Muscle of leg (tissue), 11 donors: Measurements from ENCODE around the gene SLC20A1. TPM values are rescaled to one million over a fixed set of nuclear protein-coding genes. Genes with fewer than 3 reads are reported as not detected.
"Not testable (repeated sequence)": the region's sequence is repeated elsewhere in the genome, so short reads cannot be mapped to it uniquely, and the experiment has no call there.

Experiments used
- DNase-seq: peaks from one replicate; pipeline ENCODE4 v3.0.0; 2013
- H3K27ac ChIP-seq: one replicate; pipeline ENCODE4 v1.5.1; 2013; ENCODE audit warnings: mild to moderate bottlenecking, low read length, control low read depth
- H3K27me3 ChIP-seq: one replicate; pipeline ENCODE4 v1.6.1; 2013; ENCODE audit warnings: low read length; ENCODE audit not compliant: control insufficient read depth, insufficient read depth
- H3K36me3 ChIP-seq: one replicate; pipeline ENCODE4 v1.6.1; 2013; ENCODE audit warnings: low read length; ENCODE audit not compliant: control insufficient read depth, insufficient read depth
- H3K4me1 ChIP-seq: one replicate; pipeline ENCODE4 v1.6.1; 2013; ENCODE audit warnings: low read length; ENCODE audit not compliant: control insufficient read depth, insufficient read depth
- H3K4me3 ChIP-seq: one replicate; pipeline ENCODE4 v1.5.1; 2013; ENCODE audit warnings: low read length, control low read depth
- H3K9me3 ChIP-seq: replicated peaks from 2 replicates; pipeline ENCODE4 v1.6.1; 2013; ENCODE audit warnings: low read depth, low read length; ENCODE audit not compliant: control insufficient read depth
- WGBS: methylation state at CpG from one replicate; pipeline ENCODE4 v1.1.5; 2013; ENCODE audit warnings: missing lambda C conversion rate; ENCODE audit not compliant: insufficient coverage; 5-methylcytosine and 5-hydroxymethylcytosine counted together
- polyA plus RNA-seq, 8 donors: library from polyadenylated mRNA; unstranded; fragments of 120-200 nt; gene quantifications; one replicate each; pipeline versions ENCODE4 v1.2.1 to v1.2.3, GENCODE V29; 2013; ENCODE audit warnings: inconsistent platforms in 1 of 8, low replicate concordance in 1 of 8; ENCODE audit not compliant: insufficient read length in 8 of 8, insufficient read depth in 1 of 8
- total RNA-seq: library from RNA; stranded (reverse); fragments of 120-200 nt; gene quantifications from one replicate; pipeline ENCODE4 v1.2.4, GENCODE V29; 2013

Gene SLC20A1
- total and polyA plus RNA-seq, 9 donors: 17.6 to 27.6 (median 21.5) TPM

DNA sequence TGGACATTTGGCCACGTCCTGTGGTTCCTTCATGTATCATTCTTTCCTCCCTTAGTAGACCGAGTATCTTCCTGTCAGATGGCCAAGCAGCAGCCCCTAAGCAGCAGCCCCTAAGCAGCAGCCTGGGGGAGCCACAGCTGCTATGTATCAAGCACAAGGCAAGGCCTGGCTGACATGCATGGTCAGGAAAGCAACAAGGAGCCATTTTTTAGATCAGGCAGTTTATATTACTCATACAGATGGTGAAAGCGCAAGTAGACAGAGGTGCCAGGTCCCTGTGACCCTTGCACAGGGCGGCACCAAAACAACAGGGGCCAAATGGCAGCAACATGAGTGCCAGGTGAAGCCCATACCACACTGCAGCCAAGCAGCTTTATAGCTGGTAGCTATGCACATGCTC lies 39.2 kb upstream of the SLC20A1 start:
- 44% methylated on average over 4 of the region's 4 CpGs for WGBS
- H3K27ac ChIP-seq: no peak overlapping the region
- no peaks in the 10 kb centered on the region for H3K9me3 ChIP-seq
- no peaks in the 10 kb centered on the region for H3K36me3 ChIP-seq
- no peak overlapping the region for H3K4me3 ChIP-seq
- H3K27me3 ChIP-seq: no peaks in the 10 kb centered on the region
- no peak for DNase-seq
- H3K4me1 ChIP-seq: no peaks in the 10 kb centered on the region

DNA sequence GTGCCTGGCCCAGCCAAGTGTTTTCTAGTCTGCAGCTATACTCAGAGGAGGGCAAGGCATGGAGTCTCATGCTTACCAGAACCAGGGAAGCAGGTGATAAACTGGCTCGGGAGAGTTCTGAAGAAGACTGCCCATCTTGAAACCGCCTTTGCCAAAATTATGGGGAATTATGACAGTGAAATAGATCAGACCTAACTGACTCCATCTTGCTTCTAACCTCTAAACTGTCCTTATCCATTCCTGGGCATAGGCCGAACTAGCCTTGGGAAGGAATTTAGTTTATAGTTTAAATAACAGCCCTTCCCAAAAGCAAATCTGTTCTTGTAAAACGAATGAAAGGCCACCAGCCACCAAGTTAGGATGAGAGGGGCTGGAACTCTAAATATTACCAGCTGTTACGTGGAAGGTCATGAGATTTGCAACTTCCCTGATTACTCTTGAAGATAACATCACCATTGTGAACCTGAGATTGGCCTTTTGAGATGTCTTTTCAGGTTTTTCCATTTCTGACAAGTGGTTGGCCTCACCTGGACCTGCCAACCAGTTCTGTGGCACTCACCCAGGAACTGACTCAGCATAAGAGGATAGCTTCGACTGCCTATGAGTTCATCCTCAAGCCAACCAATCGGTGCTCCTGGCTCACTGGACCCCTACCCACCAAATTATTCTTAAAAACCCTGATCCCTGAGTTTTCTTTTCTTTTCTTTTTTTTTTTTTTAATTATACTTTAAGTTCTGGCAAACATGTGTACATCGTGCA lies 37.9 kb upstream of the SLC20A1 start:
- Histone ChIP-seq H3K4me1 (no peaks in the 10 kb centered on the region), H3K27ac (no peak overlapping the region), H3K36me3 (no peaks in the 10 kb centered on the region), H3K9me3 (no peaks in the 10 kb centered on the region), H3K4me3 (no peak overlapping the region), H3K27me3 (no peaks in the 10 kb centered on the region)
- no peak for DNase-seq
- 88% methylated on average over 1 of the region's 8 CpGs for WGBS

DNA sequence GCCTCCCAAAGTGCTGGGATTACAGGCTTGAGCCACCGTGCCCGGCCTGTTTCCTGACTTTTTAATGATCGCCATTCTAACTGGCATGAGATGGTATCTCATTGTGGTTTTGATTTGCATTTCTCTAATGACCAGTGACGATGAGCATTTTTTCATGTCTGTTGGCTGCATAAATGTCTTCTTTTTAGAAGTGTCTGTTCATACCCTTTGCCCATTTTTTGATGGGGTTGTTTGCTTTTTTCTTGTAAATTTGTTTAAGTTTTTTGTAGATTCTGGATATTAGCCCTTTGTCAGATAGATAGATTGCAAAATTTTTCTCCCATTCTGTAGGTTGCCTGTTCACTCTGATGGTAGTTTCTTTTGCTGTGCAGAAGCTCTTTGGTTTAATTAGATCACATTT lies 36.4 kb upstream of the SLC20A1 start:
- not testable (repeated sequence) for H3K9me3 ChIP-seq, H3K27ac ChIP-seq, H3K4me1 ChIP-seq, DNase-seq, H3K36me3 ChIP-seq, H3K4me3 ChIP-seq, H3K27me3 ChIP-seq
- no CpG with 5 or more reads among the region's 4 CpGs for WGBS

DNA sequence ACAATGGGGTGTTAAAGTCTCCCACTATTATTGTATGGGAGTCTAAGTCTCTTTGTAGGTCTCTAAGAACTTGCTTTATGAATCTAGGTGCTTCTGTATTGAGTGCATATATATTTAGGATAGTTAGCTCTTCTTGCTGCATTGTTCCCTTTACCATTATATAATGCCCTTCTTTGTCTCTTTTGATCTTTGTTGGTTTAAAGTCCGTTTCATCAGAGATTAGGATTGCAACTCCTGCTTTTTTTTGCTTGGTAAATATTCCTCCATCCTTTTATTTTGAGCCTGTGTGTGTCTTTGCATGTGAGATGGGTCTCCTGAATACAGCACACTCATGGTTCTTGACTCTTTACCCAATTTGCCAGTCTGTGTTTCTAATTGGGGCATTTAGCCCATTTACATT lies 33.5 kb upstream of the SLC20A1 start:
- not testable (repeated sequence) for H3K9me3 ChIP-seq, H3K27me3 ChIP-seq, H3K36me3 ChIP-seq, H3K27ac ChIP-seq, H3K4me1 ChIP-seq, H3K4me3 ChIP-seq, DNase-seq
- WGBS: no CpG with 5 or more reads among the region's 1 CpG

DNA sequence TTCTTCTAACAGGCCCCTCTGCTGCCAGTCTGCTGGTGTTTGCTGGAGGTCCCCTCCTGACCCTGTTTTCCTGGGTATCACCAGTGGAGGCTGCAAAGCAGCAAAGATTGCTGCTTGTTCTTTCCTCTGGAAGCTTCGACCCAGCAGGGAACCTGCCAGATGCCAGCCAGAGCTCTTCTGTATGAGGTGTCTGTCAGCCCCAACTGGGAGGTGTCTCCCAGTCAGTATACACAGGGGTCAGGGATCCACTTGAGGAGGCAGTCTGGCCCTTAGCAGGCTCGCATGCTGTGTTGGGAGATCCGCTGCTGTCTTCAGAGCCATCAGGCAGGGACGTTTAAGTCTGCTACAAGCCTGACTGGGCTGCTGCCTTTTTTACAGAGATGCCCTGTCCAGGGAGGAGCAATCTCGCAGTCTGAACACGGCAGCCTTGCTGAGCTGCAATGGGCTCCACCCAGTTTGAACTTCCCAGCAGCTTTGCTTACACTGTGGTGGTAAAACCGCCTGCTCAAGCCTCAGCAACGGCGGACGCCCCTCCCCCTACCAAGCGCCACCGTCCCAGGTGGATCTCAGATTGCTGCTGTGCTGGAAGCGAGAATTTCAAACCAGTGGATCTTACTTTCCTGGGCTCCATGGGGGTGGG lies 31.4 kb upstream of the SLC20A1 start:
- Histone ChIP-seq H3K36me3 (no peaks in the 10 kb centered on the region), H3K4me3 (no peak overlapping the region), H3K27ac (no peak overlapping the region), H3K4me1 (no peaks in the 10 kb centered on the region), H3K9me3 (no peaks in the 10 kb centered on the region), H3K27me3 (no peaks in the 10 kb centered on the region)
- WGBS: 44% methylated on average over 12 of the region's 13 CpGs
- no peak for DNase-seq

GRCh38 chr2:112615051-112615450 lies 30.7 kb upstream of the SLC20A1 start:
- H3K27me3 ChIP-seq: no peaks in the 10 kb centered on the region
- WGBS: 98% methylated on average over 4 of the region's 8 CpGs

DNA sequence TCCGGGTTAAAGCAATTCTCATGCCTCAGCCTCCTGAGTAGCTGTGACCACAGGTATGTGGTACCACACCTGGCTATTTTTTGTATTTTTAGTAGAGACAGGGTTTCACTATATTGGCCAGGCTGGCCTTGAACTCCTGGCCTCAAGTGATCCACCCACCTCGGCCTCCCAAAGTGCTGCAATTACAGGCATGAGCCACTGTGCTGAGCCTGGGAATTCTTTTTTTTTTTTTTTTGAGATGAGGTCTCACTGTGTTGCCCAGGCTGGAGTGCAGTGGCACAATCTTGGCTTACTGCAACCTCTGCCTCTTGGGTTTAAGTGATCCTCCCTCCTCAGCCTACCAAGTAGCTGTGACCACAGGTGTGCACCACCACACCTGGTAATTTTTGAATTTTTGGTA lies 29.9 kb upstream of the SLC20A1 start:
- WGBS: 100% methylated on average over 1 of the region's 2 CpGs
- H3K36me3 ChIP-seq, DNase-seq, H3K4me1 ChIP-seq, H3K27me3 ChIP-seq, H3K9me3 ChIP-seq, H3K27ac ChIP-seq, H3K4me3 ChIP-seq: not testable (repeated sequence)

More at GRCh38 chr2:112615051-112615450, 30.7 kb upstream of the SLC20A1 start:
- Histone ChIP-seq H3K4me3 (no peak overlapping the region), H3K4me1 (no peaks in the 10 kb centered on the region), H3K9me3 (no peaks in the 10 kb centered on the region), H3K27ac (no peak overlapping the region), H3K36me3 (no peaks in the 10 kb centered on the region)
- no peak for DNase-seq

GRCh38 chr2:112618383-112618782 lies 27.4 kb upstream of the SLC20A1 start:
- DNase-seq: no peak
- no CpG with 5 or more reads among the region's 6 CpGs for WGBS
- no peaks in the 10 kb centered on the region for H3K36me3 ChIP-seq

DNA sequence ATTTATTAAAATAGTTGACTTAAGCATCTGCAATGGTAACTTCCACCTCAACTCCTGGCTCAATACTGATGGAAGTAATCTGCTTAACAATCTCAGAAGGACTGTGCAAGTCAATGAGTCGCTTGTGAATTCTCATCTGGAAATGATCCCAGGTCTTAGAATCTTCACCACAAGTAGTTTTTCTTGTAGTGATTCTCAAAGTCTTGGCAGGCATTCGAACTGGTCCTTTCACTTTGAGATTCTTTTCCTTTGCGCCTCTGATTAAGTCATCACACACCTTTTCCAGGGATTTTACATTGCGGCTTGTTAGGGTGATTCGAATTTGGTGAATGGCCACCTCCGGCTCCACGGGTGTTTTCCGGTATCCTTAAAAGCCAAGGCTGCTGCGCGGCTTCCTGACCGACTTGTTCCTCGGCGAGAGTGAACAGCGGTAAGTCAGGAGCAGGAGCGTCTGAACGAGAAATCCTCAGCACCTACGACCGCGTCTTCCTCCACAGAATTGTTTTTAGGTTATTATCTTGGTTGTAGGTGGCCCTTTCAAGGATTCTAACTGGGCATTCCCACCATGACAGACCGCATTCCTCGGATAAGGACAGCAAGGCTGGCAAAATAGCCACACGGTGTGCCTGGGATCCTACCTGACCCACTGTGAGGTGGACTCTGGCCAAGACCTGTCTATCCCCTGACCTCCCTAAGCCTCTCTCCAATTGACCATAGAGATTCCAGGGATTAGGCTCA lies 23.8 kb upstream of the SLC20A1 start:
- no peak overlapping the region for H3K27ac ChIP-seq
- no peak overlapping the region for H3K4me3 ChIP-seq
- no peaks in the 10 kb centered on the region for H3K9me3 ChIP-seq
- WGBS: 82% methylated on average over 9 of the region's 22 CpGs
- no peaks in the 10 kb centered on the region for H3K27me3 ChIP-seq
- no peak for DNase-seq
- H3K36me3 ChIP-seq: no peaks in the 10 kb centered on the region
- H3K4me1 ChIP-seq: peaks cover 7% of the 10 kb centered on the region

More at GRCh38 chr2:112618383-112618782, 27.4 kb upstream of the SLC20A1 start:
- Histone ChIP-seq H3K4me1 (no peaks in the 10 kb centered on the region), H3K4me3 (no peak overlapping the region), H3K9me3 (no peaks in the 10 kb centered on the region), H3K27me3 (no peaks in the 10 kb centered on the region), H3K27ac (no peak overlapping the region)

GRCh38 chr2:112622528-112622849 lies 23.2 kb upstream of the SLC20A1 start:
- Histone ChIP-seq H3K4me3 (no peak overlapping the region), H3K27ac (no peak overlapping the region), H3K27me3 (no peaks in the 10 kb centered on the region), H3K9me3 (no peaks in the 10 kb centered on the region), H3K36me3 (no peaks in the 10 kb centered on the region), H3K4me1 (peaks cover 11% of the 10 kb centered on the region)
- whole genome bisulfite sequencing: no CpG with 5 or more reads among the region's 3 CpGs
- peak; percentile 49 for DNase-seq
